ENCODE measurements around the gene MAML3. TPM values are rescaled to one million over a fixed set of nuclear protein-coding genes. Genes with fewer than 3 reads are reported as not detected.

The MAML3 gene
- total and polyA plus RNA-seq, 2 experiments from 2014 or later = 1.7 to 6.5 TPM

- TF ChIP-seq REST (IDR thresholded peaks at IDR 0.05; ENCODE audit: unreplicated experiment) (no peak), ETS1 (IDR thresholded peaks at IDR 0.05) (no peak), ZNF114 (CRISPR knock-in tag; IDR thresholded peaks at IDR 0.05) (no peak)
Measured at GRCh38 chr4:139859876-139860275, 294.1 kb downstream of the MAML3 start (continued).

- H3F3A ChIP-seq (replicated peaks; ENCODE audit: low read depth) = no peaks in the 10 kb centered on the region; the same call in 1 of the 2 replicates
- H3K36me3 Mint-ChIP-seq (ENCODE audit: low read depth) = no peaks in the 10 kb centered on the region
- H2AFZ ChIP-seq = no peak overlapping the region
- H3K27ac ChIP-seq (ENCODE audit: low read depth) = no peak overlapping the region
- no peaks in the 10 kb centered on the region for H3K9me2 ChIP-seq (ENCODE audit: insufficient read depth)
- peaks cover 38% of the 10 kb centered on the region for H3K4me1 Mint-ChIP-seq
- H3K4me2 ChIP-seq = no peak overlapping the region
- no peaks in the 10 kb centered on the region for H3K79me2 ChIP-seq (replicated peaks; ENCODE audit: insufficient read depth)
- peaks cover 35% of the 10 kb centered on the region for H3K4me1 ChIP-seq (ENCODE audit: insufficient read depth)
- no peak overlapping the region for H3K27ac Mint-ChIP-seq
- H3K27me3 ChIP-seq (ENCODE audit: insufficient read depth) = no peaks in the 10 kb centered on the region
- no peaks in the 10 kb centered on the region for H3K9me3 Mint-ChIP-seq
- H3K4me3 Mint-ChIP-seq = no peak overlapping the region
- no peak for ATAC-seq
- no peak overlapping the region for H3K4me3 ChIP-seq
- H3K27me3 Mint-ChIP-seq (ENCODE audit: insufficient read depth, low read depth, poor library complexity) = no peaks in the 10 kb centered on the region
- H4K20me1 ChIP-seq (replicated peaks; ENCODE audit: insufficient read depth) = no peaks in the 10 kb centered on the region
- no peak for DNase-seq (ENCODE audit: low spot score)
- H3K36me3 ChIP-seq (ENCODE audit: insufficient read depth) = no peaks in the 10 kb centered on the region
- TF ChIP-seq CREB1 (CRISPR knock-in tag; IDR thresholded peaks at IDR 0.05; ENCODE audit: low read depth) (no peak), ETS1 (IDR thresholded peaks at IDR 0.05) (no peak), STAT1 (IDR thresholded peaks at IDR 0.05; ENCODE audit: unreplicated experiment) (no peak), JUNB (IDR thresholded peaks at IDR 0.05; ENCODE audit: unreplicated experiment) (no peak), EZH2phosphoT487 (IDR thresholded peaks at IDR 0.05; ENCODE audit: unreplicated experiment) (no peak), ZNF114 (CRISPR knock-in tag; IDR thresholded peaks at IDR 0.05) (no peak), EZH2 (IDR thresholded peaks at IDR 0.05; ENCODE audit: low read depth, unreplicated experiment) (no peak), ZNF462 (CRISPR knock-in tag; IDR thresholded peaks at IDR 0.05) (no peak), CTCF (conservative IDR thresholded peaks at IDR 0.05; ENCODE audit: low read depth in 2 of 2) (no peak)
Measured at GRCh38 chr4:139858436-139859205, 295.4 kb downstream of the MAML3 start.
